A673 (cell line): ENCODE results near the gene RPUSD4. TPM values are rescaled to one million over a fixed set of nuclear protein-coding genes. Genes with fewer than 3 reads are reported as not detected.

ENCODE experiments used
- BruUV-seq: library from RNA; stranded (reverse); fragments of 400-500 nt; replicated peaks from 2 replicates; lab custom pipeline; 2021; lab: Mats Ljungman, UMichigan
- CTCF ChIA-PET: fragments of 300-600 bp; sonication (Branson Sonifier 250); formaldehyde crosslinking; loops from one replicate; lab custom pipeline; 2022; ENCODE audit warnings: antibody characterized with exemption; lab: Charles Lee
- POLR2A ChIA-PET: fragments of 300-600 bp; sonication (Branson Sonifier 250); formaldehyde crosslinking; loops from one replicate; lab custom pipeline; 2022; ENCODE audit warnings: antibody characterized with exemption; ENCODE audit not compliant: low non-redundant PET; lab: Charles Lee
- DNase-seq: peaks from one replicate; pipeline ENCODE4 v3.0.0-alpha.2; 2015; ENCODE audit warnings: low spot score
- H3K27ac ChIP-seq: fragments of 200-600 bp; sonication (generic); 2 replicates; pipeline ENCODE4 v1.5.1; 2016; ENCODE audit warnings: mixed run types, low read depth, mild to moderate bottlenecking, mixed read lengths, antibody characterized with exemption, low read length; ENCODE audit not compliant: poor library complexity, severe bottlenecking
- H3K27me3 ChIP-seq: fragments of 200-600 bp; sonication (generic); replicated peaks from 2 replicates; pipeline ENCODE4 v1.6.1; 2017; ENCODE audit warnings: mixed run types, low read depth, mild to moderate bottlenecking, mixed read lengths, antibody characterized with exemption, low read length; ENCODE audit not compliant: insufficient read depth, poor library complexity
- H3K36me3 ChIP-seq: fragments of 200-600 bp; sonication (generic); 2 replicates; pipeline ENCODE4 v1.6.1; 2016; ENCODE audit warnings: mixed run types, mild to moderate bottlenecking, mixed read lengths, antibody characterized with exemption, low read length; ENCODE audit not compliant: insufficient read depth, poor library complexity, severe bottlenecking
- H3K4me1 ChIP-seq: fragments of 200-600 bp; sonication (generic); 2 replicates; pipeline ENCODE4 v1.6.1; 2017; ENCODE audit warnings: mixed run types, mild to moderate bottlenecking, mixed read lengths, antibody characterized with exemption, low read length; ENCODE audit not compliant: insufficient read depth, poor library complexity, severe bottlenecking
- H3K4me3 ChIP-seq: fragments of 200-600 bp; sonication (generic); 2 replicates; pipeline ENCODE4 v1.5.1; 2016; ENCODE audit warnings: low read depth, mixed run types, mild to moderate bottlenecking, mixed read lengths, low read length; ENCODE audit not compliant: poor library complexity, severe bottlenecking
- H3K9me3 ChIP-seq: fragments of 200-600 bp; sonication (generic); 2 replicates; pipeline ENCODE4 v1.6.1; 2016; ENCODE audit warnings: mixed run types, low read depth, mild to moderate bottlenecking, mixed read lengths, antibody characterized with exemption, low read length; ENCODE audit not compliant: poor library complexity, severe bottlenecking
- EZH2 ChIP-seq: fragments of 200-600 bp; sonication (generic); IDR thresholded peaks from 2 replicates; pipeline ENCODE4 v1.6.1; 2017; ENCODE audit warnings: borderline replicate concordance, low read depth, mild to moderate bottlenecking, mixed read lengths, antibody characterized with exemption, low read length; ENCODE audit not compliant: poor library complexity, severe bottlenecking
- intact Hi-C: fragments of 100-400 bp; cut with micrococcal nuclease; formaldehyde crosslinking; loops from one replicate; pipeline ENCODE4 v1.10.0; 2022; ENCODE audit not compliant: unreplicated experiment
- total RNA-seq: library from RNA; stranded (reverse); gene quantifications from 2 replicates; pipeline ENCODE4 v1.2.3, GENCODE V29; 2021
- TF ChIP-seq, protein P1 (sequence below): fragments of 300-800, 200-600 bp; sonication (generic); conservative IDR thresholded peaks from 2 replicates; pipeline ENCODE4 v1.5.1; 2017; ENCODE audit warnings: low read depth, mild to moderate bottlenecking, antibody characterized with exemption, low read length, moderate library complexity, mixed read lengths

The RPUSD4 gene
- total RNA-seq, 1 experiment from 2014 or later = 53.9 TPM

GRCh38 chr11:126156814-126157213 is 54.6 kb downstream of the RPUSD4 start:
- BruUV-seq = no TSS peak
- POLR2A ChIA-PET = no interaction called here

GRCh38 chr11:126155402-126156187 is 55.9 kb downstream of the RPUSD4 start:
- TF ChIP-seq EZH2 = no peak
- TF ChIP-seq, protein P1, sequence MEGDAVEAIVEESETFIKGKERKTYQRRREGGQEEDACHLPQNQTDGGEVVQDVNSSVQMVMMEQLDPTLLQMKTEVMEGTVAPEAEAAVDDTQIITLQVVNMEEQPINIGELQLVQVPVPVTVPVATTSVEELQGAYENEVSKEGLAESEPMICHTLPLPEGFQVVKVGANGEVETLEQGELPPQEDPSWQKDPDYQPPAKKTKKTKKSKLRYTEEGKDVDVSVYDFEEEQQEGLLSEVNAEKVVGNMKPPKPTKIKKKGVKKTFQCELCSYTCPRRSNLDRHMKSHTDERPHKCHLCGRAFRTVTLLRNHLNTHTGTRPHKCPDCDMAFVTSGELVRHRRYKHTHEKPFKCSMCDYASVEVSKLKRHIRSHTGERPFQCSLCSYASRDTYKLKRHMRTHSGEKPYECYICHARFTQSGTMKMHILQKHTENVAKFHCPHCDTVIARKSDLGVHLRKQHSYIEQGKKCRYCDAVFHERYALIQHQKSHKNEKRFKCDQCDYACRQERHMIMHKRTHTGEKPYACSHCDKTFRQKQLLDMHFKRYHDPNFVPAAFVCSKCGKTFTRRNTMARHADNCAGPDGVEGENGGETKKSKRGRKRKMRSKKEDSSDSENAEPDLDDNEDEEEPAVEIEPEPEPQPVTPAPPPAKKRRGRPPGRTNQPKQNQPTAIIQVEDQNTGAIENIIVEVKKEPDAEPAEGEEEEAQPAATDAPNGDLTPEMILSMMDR = no peak
- ChIA-PET POLR2A (no interaction called here), CTCF (no interaction called here)
- Histone ChIP-seq H3K4me1 (no peaks in the 10 kb centered on the region), H3K9me3 (no peaks in the 10 kb centered on the region), H3K4me3 (no peak overlapping the region), H3K27ac (no peak overlapping the region), H3K27me3 (no peaks in the 10 kb centered on the region), H3K36me3 (no peaks in the 10 kb centered on the region)
- BruUV-seq = no TSS peak
- intact Hi-C loops = no loop called here
- DNase-seq = no peak

More at GRCh38 chr11:126156814-126157213, 54.6 kb downstream of the RPUSD4 start:
- no peak for DNase-seq
- CTCF ChIA-PET = no interaction called here
- H3K36me3 ChIP-seq = no peaks in the 10 kb centered on the region
- intact Hi-C loops = no loop called here
- H3K9me3 ChIP-seq = no peaks in the 10 kb centered on the region
- no peaks in the 10 kb centered on the region for H3K4me1 ChIP-seq
- no peaks in the 10 kb centered on the region for H3K27me3 ChIP-seq
- H3K27ac ChIP-seq = no peak overlapping the region
- no peak overlapping the region for H3K4me3 ChIP-seq
- TF ChIP-seq, protein P1 = no peak
- TF ChIP-seq EZH2 = no peak

DNA sequence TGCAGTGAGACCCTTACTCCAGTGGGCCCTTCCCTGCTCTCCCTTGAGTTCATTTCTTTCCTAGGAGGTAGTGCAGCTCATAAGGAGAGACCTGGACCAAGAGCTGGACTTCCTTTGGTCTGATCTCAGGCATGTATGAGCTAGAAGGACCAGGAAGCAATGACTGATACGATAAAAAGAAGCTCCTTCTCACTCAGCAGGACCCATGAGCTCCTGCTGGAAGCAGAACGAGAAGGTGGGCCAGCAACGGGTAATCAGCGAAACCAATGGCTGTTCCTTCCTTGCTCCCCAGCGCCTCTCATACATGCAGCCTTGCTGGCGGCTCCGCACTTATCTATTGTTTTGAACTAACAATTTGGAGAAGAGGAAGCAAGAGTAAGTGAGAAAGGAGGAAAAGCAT is 56.8 kb downstream of the RPUSD4 start:
- Histone ChIP-seq H3K4me3 (no peak overlapping the region), H3K9me3 (no peaks in the 10 kb centered on the region), H3K27me3 (no peaks in the 10 kb centered on the region), H3K4me1 (no peaks in the 10 kb centered on the region), H3K27ac (no peak overlapping the region), H3K36me3 (no peaks in the 10 kb centered on the region)
- no TSS peak for BruUV-seq
- CTCF ChIA-PET = no interaction called here
- POLR2A ChIA-PET = no interaction called here
- intact Hi-C loops = no loop called here
- DNase-seq = no peak
- no peak for TF ChIP-seq EZH2
- TF ChIP-seq, protein P1 = no peak
